OCI-LY7 (cell line): ENCODE measurements around the gene FGGY. TPM values are rescaled to one million over a fixed set of nuclear protein-coding genes. Genes with fewer than 3 reads are reported as not detected.

Experiments
- BruUV-seq: library from RNA; stranded (reverse); fragments of 400-500 nt; replicated peaks from 2 replicates; lab custom pipeline; 2021; lab: Mats Ljungman, UMichigan
- CTCF ChIA-PET: fragments of 300-600 bp; sonication (Branson Sonifier 250); formaldehyde crosslinking; loops from one replicate; lab custom pipeline; 2022; ENCODE audit warnings: antibody characterized with exemption; ENCODE audit not compliant: unreplicated experiment; lab: Charles Lee
- POLR2A ChIA-PET: fragments of 300-600 bp; sonication (Branson Sonifier 250); formaldehyde crosslinking; loops from one replicate; lab custom pipeline; 2022; ENCODE audit warnings: antibody characterized with exemption; lab: Charles Lee
- DNase-seq: peaks from one replicate; pipeline ENCODE4 v3.0.0-alpha.2; 2015; ENCODE audit warnings: low spot score
- H2AFZ ChIP-seq: fragments of 200-600 bp; sonication (generic), shearing (Covaris generic); 2 replicates; pipeline ENCODE4 v1.6.1; 2014; ENCODE audit warnings: mild to moderate bottlenecking, antibody characterized with exemption, low read length, moderate library complexity
- H3K27ac ChIP-seq: fragments of 200-600 bp; sonication (generic); 2 replicates; pipeline ENCODE4 v1.5.1; 2014; ENCODE audit warnings: mixed run types, low read depth, mild to moderate bottlenecking, moderate library complexity, low read length, inconsistent platforms; ENCODE audit not compliant: poor library complexity, severe bottlenecking
- H3K36me3 ChIP-seq: fragments of 200-600 bp; sonication (generic); 2 replicates; pipeline ENCODE4 v1.6.1; 2014; ENCODE audit warnings: mild to moderate bottlenecking, antibody characterized with exemption, low read length, moderate library complexity, mixed read lengths; ENCODE audit not compliant: insufficient read depth
- H3K4me1 ChIP-seq: fragments of 200-600 bp; sonication (generic); 2 replicates; pipeline ENCODE4 v1.5.1; 2014; ENCODE audit warnings: mild to moderate bottlenecking, low read length; ENCODE audit not compliant: insufficient read depth, poor library complexity, severe bottlenecking
- H3K4me2 ChIP-seq: fragments of 200-600 bp; sonication (generic); 2 replicates; pipeline ENCODE4 v1.6.1; 2014; ENCODE audit warnings: mild to moderate bottlenecking, low read length
- H3K4me3 ChIP-seq: fragments of 200-600 bp; sonication (generic); 2 replicates; pipeline ENCODE4 v1.5.1; 2014; ENCODE audit warnings: mild to moderate bottlenecking, low read depth, low read length; ENCODE audit not compliant: poor library complexity, severe bottlenecking
- H3K79me2 ChIP-seq: fragments of 200-600 bp; sonication (generic); 2 replicates; pipeline ENCODE4 v1.6.1; 2016; ENCODE audit warnings: low read depth, mild to moderate bottlenecking, low read length, moderate library complexity, mixed read lengths; ENCODE audit not compliant: insufficient read depth
- H3K9me2 ChIP-seq: fragments of 200-600 bp; sonication (generic); 2 replicates; pipeline ENCODE4 v1.6.1; 2016; ENCODE audit warnings: mild to moderate bottlenecking, low read length, mixed read lengths; ENCODE audit not compliant: insufficient read depth
- H3K9me3 ChIP-seq: fragments of 200-600 bp; sonication (generic); 2 replicates; pipeline ENCODE4 v1.6.1; 2014; ENCODE audit warnings: mild to moderate bottlenecking, mixed run types, low read length, mixed read lengths
- H4K20me1 ChIP-seq: fragments of 200-600 bp; sonication (generic); 2 replicates; pipeline ENCODE4 v1.6.1; 2014; ENCODE audit warnings: mild to moderate bottlenecking, antibody characterized with exemption, low read length, moderate library complexity, mixed read lengths; ENCODE audit not compliant: insufficient read depth
- EZH2phosphoT487 ChIP-seq: fragments of 200-600 bp; sonication (generic); IDR thresholded peaks from 2 replicates; pipeline ENCODE4 v1.6.1; 2018; ENCODE audit warnings: low read depth, borderline replicate concordance, mild to moderate bottlenecking, mixed run types, antibody characterized with exemption, low read length, moderate library complexity, mixed read lengths
- intact Hi-C: fragments of 100-400 bp; cut with micrococcal nuclease; formaldehyde crosslinking; loops from one replicate; pipeline ENCODE4 v1.10.0; 2022; ENCODE audit not compliant: unreplicated experiment
- total RNA-seq, 2 experiments: library from RNA; depleted of rRNA in 1 of 2; stranded (reverse); fragments of >200 nt in 1 of 2; shearing (Covaris generic) in 1 of 2; gene quantifications; 2 replicates each; pipeline ENCODE4 v1.2.3, GENCODE V29; 2014 to 2022
- TF ChIP-seq, protein P1 (sequence below): fragments of 200-600 bp; sonication (generic); conservative IDR thresholded peaks from 2 replicates; pipeline ENCODE4 v1.5.1; 2014; ENCODE audit warnings: mild to moderate bottlenecking, antibody characterized with exemption, low read length, moderate library complexity, mixed read lengths

The FGGY gene
- total RNA-seq, 2 experiments from 2014 or later, result 0.63 to 4.5 TPM

DNA sequence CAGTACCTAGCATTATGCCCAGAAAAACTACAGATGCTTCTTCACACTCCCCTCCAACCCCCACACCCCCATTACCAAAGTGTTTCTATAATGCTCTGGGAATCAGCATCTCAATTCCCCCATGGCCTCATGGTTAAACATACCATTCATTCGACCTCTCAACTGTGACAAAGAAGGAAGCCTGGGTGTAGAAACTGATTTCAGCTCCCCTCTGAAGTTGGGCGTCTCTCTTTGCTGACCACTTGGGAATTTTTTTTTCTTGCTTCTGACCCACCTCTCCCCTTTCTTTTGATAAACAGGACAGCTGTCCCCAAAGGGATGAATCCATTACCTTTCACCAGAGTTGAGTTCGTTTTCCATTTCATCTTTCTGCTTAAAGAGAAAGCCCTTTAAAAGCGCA lies 401.5 kb downstream of the FGGY start:
- intact Hi-C loops, result loop anchor here (2.0 to 5.0 kb wide), 2 partner anchors 401 to 958 kb away; partner anchors contain the start of gene FGGY
- H3K4me3 ChIP-seq, result no peak overlapping the region
- H2AFZ ChIP-seq, result no peak overlapping the region
- ChIA-PET CTCF (no interaction called here), POLR2A (interaction anchor here (0.6 kb wide), 1 partner anchor 33 kb away, joined by 4 read pairs; no protein-coding TSS in a partner anchor)
- H3K9me2 ChIP-seq, result no peaks in the 10 kb centered on the region
- H3K27ac ChIP-seq, result no peak overlapping the region
- H3K4me1 ChIP-seq, result no peaks in the 10 kb centered on the region
- H3K79me2 ChIP-seq, result no peaks in the 10 kb centered on the region
- TF ChIP-seq, protein P1, sequence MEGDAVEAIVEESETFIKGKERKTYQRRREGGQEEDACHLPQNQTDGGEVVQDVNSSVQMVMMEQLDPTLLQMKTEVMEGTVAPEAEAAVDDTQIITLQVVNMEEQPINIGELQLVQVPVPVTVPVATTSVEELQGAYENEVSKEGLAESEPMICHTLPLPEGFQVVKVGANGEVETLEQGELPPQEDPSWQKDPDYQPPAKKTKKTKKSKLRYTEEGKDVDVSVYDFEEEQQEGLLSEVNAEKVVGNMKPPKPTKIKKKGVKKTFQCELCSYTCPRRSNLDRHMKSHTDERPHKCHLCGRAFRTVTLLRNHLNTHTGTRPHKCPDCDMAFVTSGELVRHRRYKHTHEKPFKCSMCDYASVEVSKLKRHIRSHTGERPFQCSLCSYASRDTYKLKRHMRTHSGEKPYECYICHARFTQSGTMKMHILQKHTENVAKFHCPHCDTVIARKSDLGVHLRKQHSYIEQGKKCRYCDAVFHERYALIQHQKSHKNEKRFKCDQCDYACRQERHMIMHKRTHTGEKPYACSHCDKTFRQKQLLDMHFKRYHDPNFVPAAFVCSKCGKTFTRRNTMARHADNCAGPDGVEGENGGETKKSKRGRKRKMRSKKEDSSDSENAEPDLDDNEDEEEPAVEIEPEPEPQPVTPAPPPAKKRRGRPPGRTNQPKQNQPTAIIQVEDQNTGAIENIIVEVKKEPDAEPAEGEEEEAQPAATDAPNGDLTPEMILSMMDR, result no peak
- TF ChIP-seq EZH2phosphoT487, result no peak
- H3K9me3 ChIP-seq, result no peaks in the 10 kb centered on the region
- no peak for DNase-seq
- no TSS peak for BruUV-seq
- no peaks in the 10 kb centered on the region for H4K20me1 ChIP-seq
- H3K36me3 ChIP-seq, result no peaks in the 10 kb centered on the region
- H3K4me2 ChIP-seq, result no peak overlapping the region

DNA sequence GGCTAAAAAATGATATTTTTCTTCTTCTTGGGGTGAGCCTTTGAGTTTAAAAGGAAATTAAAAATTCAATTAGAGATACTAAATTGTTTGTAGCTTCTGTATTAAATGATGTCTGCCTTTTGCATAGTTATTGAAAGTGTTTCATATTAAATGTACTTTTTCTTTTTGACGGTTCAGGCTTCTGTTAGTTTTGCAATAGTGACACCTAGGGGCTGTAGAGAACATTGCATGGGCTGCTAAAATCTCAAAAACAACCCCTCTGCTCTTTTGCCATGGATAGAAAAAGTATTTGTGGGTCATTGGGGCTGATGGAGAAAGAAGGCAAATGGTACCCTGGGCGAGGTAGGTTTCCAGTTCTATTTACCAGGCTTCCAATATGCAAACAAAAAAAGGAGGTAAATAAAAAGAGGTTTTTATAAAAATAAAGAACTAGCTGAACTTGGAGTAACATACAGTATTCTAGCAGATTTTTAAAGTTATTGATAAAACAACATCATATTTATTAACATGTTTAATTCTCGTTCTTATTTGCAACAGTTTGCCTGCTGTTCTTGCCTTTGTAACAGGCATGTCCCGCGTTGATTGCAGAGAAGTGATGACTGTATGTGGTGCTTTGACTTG lies 402.4 kb downstream of the FGGY start:
- H3K79me2 ChIP-seq, result no peaks in the 10 kb centered on the region
- no peaks in the 10 kb centered on the region for H3K9me3 ChIP-seq
- H3K9me2 ChIP-seq, result no peaks in the 10 kb centered on the region
- H3K4me2 ChIP-seq, result no peak overlapping the region
- H3K4me3 ChIP-seq, result no peak overlapping the region
- BruUV-seq, result no TSS peak
- POLR2A ChIA-PET, result no interaction called here
- H3K4me1 ChIP-seq, result no peaks in the 10 kb centered on the region
- CTCF ChIA-PET, result interaction anchor here (0.7 kb wide), 1 partner anchor 13 kb away, joined by 3 read pairs; no protein-coding TSS in a partner anchor
- intact Hi-C loops, result loop anchor here (2.0 to 5.0 kb wide), 2 partner anchors 402 to 959 kb away; partner anchors contain the start of gene FGGY
- H3K36me3 ChIP-seq, result no peaks in the 10 kb centered on the region
- TF ChIP-seq EZH2phosphoT487, result no peak
- TF ChIP-seq, protein P1, result peak; percentile 97
- H4K20me1 ChIP-seq, result no peaks in the 10 kb centered on the region
- peak; percentile 47 for DNase-seq
- no peak overlapping the region for H2AFZ ChIP-seq
- H3K27ac ChIP-seq, result no peak overlapping the region

DNA sequence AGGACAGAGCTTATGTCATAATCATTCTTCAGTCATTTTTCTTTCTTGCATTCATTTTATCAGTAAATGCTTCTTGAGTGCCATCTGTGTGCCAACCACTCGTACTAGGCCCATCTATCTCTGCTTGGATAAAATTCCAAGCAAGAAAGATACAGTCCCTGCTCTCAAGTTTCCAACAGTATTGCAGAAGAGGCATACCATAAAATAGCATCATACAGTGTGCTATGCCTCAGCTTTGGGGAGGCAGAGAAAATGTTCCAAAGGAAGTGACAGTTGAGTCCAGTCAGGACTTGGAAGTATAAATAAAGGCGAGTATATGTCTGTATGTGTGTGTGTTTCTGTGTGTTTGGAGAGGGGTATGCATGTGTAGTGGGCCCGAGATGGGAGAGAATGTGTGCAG lies 404.5 kb downstream of the FGGY start:
- ChIA-PET CTCF (no interaction called here), POLR2A (interaction anchor here (0.5 kb wide), 1 partner anchor 863 kb away, joined by 3 read pairs; no protein-coding TSS in a partner anchor)
- no peak overlapping the region for H3K4me3 ChIP-seq
- no peaks in the 10 kb centered on the region for H3K9me2 ChIP-seq
- no peak overlapping the region for H3K4me2 ChIP-seq
- no peaks in the 10 kb centered on the region for H3K36me3 ChIP-seq
- H3K4me1 ChIP-seq, result no peaks in the 10 kb centered on the region
- H2AFZ ChIP-seq, result no peak overlapping the region
- no peaks in the 10 kb centered on the region for H3K9me3 ChIP-seq
- H4K20me1 ChIP-seq, result no peaks in the 10 kb centered on the region
- TF ChIP-seq, protein P1, result no peak
- no peak for TF ChIP-seq EZH2phosphoT487
- H3K79me2 ChIP-seq, result no peaks in the 10 kb centered on the region
- BruUV-seq, result no TSS peak
- no peak for DNase-seq
- H3K27ac ChIP-seq, result no peak overlapping the region
- intact Hi-C loops, result no loop called here
